Ovary (tissue), 3 donors: ENCODE measurements around the gene SLC29A1.

Source experiments
- CTCF ChIP-seq, 3 donors: fragments of 450-650 bp in 2 of 3; fragments of 200-600 bp in 1 of 3; IDR thresholded peaks; one replicate each; pipeline versions ENCODE4 v1.5.1 to v1.8.0; 2016 to 2022; ENCODE audit warnings: antibody characterized with exemption in 3 of 3, mild to moderate bottlenecking in 1 of 3
- POLR2A ChIP-seq: fragments of 450-650 bp; IDR thresholded peaks from one replicate; pipeline ENCODE4 v1.6.1; 2017; ENCODE audit warnings: antibody characterized with exemption, mild to moderate bottlenecking, moderate library complexity
- donor health status: DM: no; HTN: no; CAD: no.

- TF ChIP-seq CTCF (IDR thresholded peaks at IDR 0.05) (no peak), POLR2A (no peak)
Measured at GRCh38 chr6:44224029-44224964, 902 bp downstream of the SLC29A1 start.
